GM23248 (cell line): ENCODE results near the gene DCAF5.

Experiments
- EZH2 ChIP-seq: fragments of 200-600 bp; sonication (generic); IDR thresholded peaks from 2 replicates; pipeline ENCODE4 v1.6.1; 2018; ENCODE audit warnings: antibody characterized with exemption, mild to moderate bottlenecking; ENCODE audit not compliant: insufficient read depth, poor library complexity, severe bottlenecking
- EZH2phosphoT487 ChIP-seq: fragments of 200-600 bp; sonication (generic); IDR thresholded peaks from 2 replicates; pipeline ENCODE4 v1.6.1; 2018; ENCODE audit warnings: antibody characterized with exemption, moderate library complexity, mild to moderate bottlenecking, low read depth; ENCODE audit not compliant: insufficient read depth

GRCh38 chr14:69170839-69171238 is 17.9 kb upstream of the DCAF5 start:
- TF ChIP-seq EZH2phosphoT487: no peak
- no peak for TF ChIP-seq EZH2
